GM21526 (cell line): ENCODE measurements around the gene WDR45B.

Source experiments
- ATAC-seq: cut with Tn5 transposase; IDR thresholded peaks from one replicate; pipeline ENCODE4 v1.9.1; 2021; ENCODE audit warnings: moderate library complexity; ENCODE audit not compliant: unreplicated experiment, low FRiP score

WDR45B gene

GRCh38 chr17:82602986-82603710 lies 45.1 kb downstream of the WDR45B start:
- no peak for ATAC-seq

- ATAC-seq = no peak
Observed at GRCh38 chr17:82602487-82602886, 45.8 kb downstream of the WDR45B start.

- ATAC-seq = no peak
Observed at GRCh38 chr17:82601447-82602000, 46.7 kb downstream of the WDR45B start.

- ATAC-seq = no peak
Observed at GRCh38 chr17:82600731-82601446, 47.4 kb downstream of the WDR45B start.

- no peak for ATAC-seq
Observed at GRCh38 chr17:82599674-82600661, 48.3 kb downstream of the WDR45B start.

- no peak for ATAC-seq
Observed at GRCh38 chr17:82598256-82599119, 49.8 kb downstream of the WDR45B start.

- ATAC-seq = no peak
Observed at GRCh38 chr17:82596837-82597672, 51.2 kb downstream of the WDR45B start.

GRCh38 chr17:82596296-82596695 lies 51.9 kb downstream of the WDR45B start:
- no peak for ATAC-seq

- no peak for ATAC-seq
Observed at GRCh38 chr17:82595893-82596292, 52.4 kb downstream of the WDR45B start.

GRCh38 chr17:82594571-82594970 lies 53.7 kb downstream of the WDR45B start:
- ATAC-seq = no peak

GRCh38 chr17:82593590-82594087 lies 54.6 kb downstream of the WDR45B start:
- no peak for ATAC-seq

GRCh38 chr17:82592767-82593589 lies 55.3 kb downstream of the WDR45B start:
- ATAC-seq = no peak

GRCh38 chr17:82592289-82592766 lies 55.9 kb downstream of the WDR45B start:
- no peak for ATAC-seq

GRCh38 chr17:82590881-82591539 lies 57.2 kb downstream of the WDR45B start:
- ATAC-seq = no peak

GRCh38 chr17:82590216-82590615 lies 58.0 kb downstream of the WDR45B start:
- no peak for ATAC-seq

GRCh38 chr17:82589851-82590180 lies 58.4 kb downstream of the WDR45B start:
- no peak for ATAC-seq
